HepG2 (cell line): Measurements from ENCODE around the gene TNP2. TPM values are rescaled to one million over a fixed set of nuclear protein-coding genes. Genes with fewer than 3 reads are reported as not detected.

Experiments used
- E2F2 ChIP-seq: sonication (generic); formaldehyde crosslinking; IDR thresholded peaks from 2 replicates; pipeline ENCODE4 v1.4.0; 2020; ENCODE audit warnings: missing genetic modification reagents, borderline replicate concordance
- FOXA3 ChIP-seq: IDR thresholded peaks from 2 replicates; pipeline ENCODE4 v1.6.1; 2016; ENCODE audit warnings: missing genetic modification reagents, missing compliant biosample characterization
- HMG20A ChIP-seq: IDR thresholded peaks from 2 replicates; pipeline ENCODE4 v1.6.1; 2016; ENCODE audit warnings: borderline replicate concordance
- HOMEZ ChIP-seq: IDR thresholded peaks from 2 replicates; pipeline ENCODE4 v1.6.1; 2016; ENCODE audit warnings: low read depth
- HOXA3 ChIP-seq: sonication (generic); formaldehyde crosslinking; IDR thresholded peaks from 2 replicates; pipeline ENCODE4 v1.5.0; 2020; ENCODE audit warnings: missing genetic modification reagents
- JUNB ChIP-seq: sonication (generic); formaldehyde crosslinking; IDR thresholded peaks from 2 replicates; pipeline ENCODE4 v1.8.0; 2022; ENCODE audit warnings: missing genetic modification reagents, mild to moderate bottlenecking, borderline replicate concordance
- KAT2B ChIP-seq: fragments of 150-350 bp; IDR thresholded peaks from 2 replicates; pipeline ENCODE4 v1.6.1; 2014; ENCODE audit warnings: low read depth, low read length, borderline replicate concordance
- PRDM15 ChIP-seq: sonication (generic); formaldehyde crosslinking; IDR thresholded peaks from 2 replicates; pipeline ENCODE4 v1.4.0; 2020; ENCODE audit warnings: missing genetic modification reagents
- STAT5B ChIP-seq: sonication (generic); formaldehyde crosslinking; IDR thresholded peaks from 2 replicates; pipeline ENCODE4 v1.4.0; 2020; ENCODE audit warnings: missing genetic modification reagents
- ZC3H4 ChIP-seq: sonication (generic); formaldehyde crosslinking; IDR thresholded peaks from 2 replicates; pipeline ENCODE4 v1.4.0; 2020; ENCODE audit warnings: missing genetic modification reagents, borderline replicate concordance
- ZNF318 ChIP-seq: sonication (generic); formaldehyde crosslinking; IDR thresholded peaks from 2 replicates; pipeline ENCODE4 v1.4.0; 2020; ENCODE audit warnings: mild to moderate bottlenecking, missing genetic modification reagents
- ZNF543 ChIP-seq: sonication (generic); formaldehyde crosslinking; IDR thresholded peaks from 2 replicates; pipeline ENCODE4 v1.4.0; 2020; ENCODE audit warnings: mild to moderate bottlenecking, missing genetic modification reagents
- polyA plus RNA-seq, 8 experiments: library from polyadenylated mRNA; depleted of rRNA in 3 of 8; stranded (reverse) in 7 of 8; unstranded in 1 of 8; fragments of >200 nt; fragmentation: Illumina TruSeq in 4 of 8; extraction: Trizol in 4 of 8; gene quantifications; 2 replicates each; pipeline versions ENCODE4 v1.2.1 to v1.2.3, GENCODE V29; 2011 to 2016; ENCODE audit warnings: low read depth in 4 of 8, missing spikeins in 1 of 8, mixed read lengths in 1 of 8; ENCODE audit not compliant: insufficient read depth in 1 of 8
- total RNA-seq, 5 experiments: library from RNA; depleted of rRNA; stranded (reverse); fragments of >200 nt; fragmentation: Illumina TruSeq; extraction: Trizol; gene quantifications; 2 replicates each; pipeline ENCODE4 v1.2.3, GENCODE V29; 2016; ENCODE audit warnings: low read depth in 1 of 5

TNP2 gene
- total and polyA plus RNA-seq, 2 of the 13 experiments (the other 11 are each of a cell fraction or from before 2014, with no cell fraction given) = not detected

- TF ChIP-seq E2F2 (no peak), KAT2B (no peak), ZNF318 (peak; percentile 65; the same call in 1 of the 2 replicates), HOMEZ (CRISPR knock-in tag) (no peak), ZNF543 (CRISPR knock-in tag) (no peak; the same call in 1 of the 2 replicates), PRDM15 (CRISPR knock-in tag) (peak; percentile 8; the same call in 1 of the 2 replicates), STAT5B (CRISPR knock-in tag) (0 out of 2 replicates have a peak, but pooled peaks have one; percentile 39), HOXA3 (CRISPR knock-in tag) (peak; percentile 65), FOXA3 (CRISPR knock-in tag) (no peak), JUNB (CRISPR knock-in tag) (no peak), ZC3H4 (CRISPR knock-in tag) (no peak), HMG20A (CRISPR knock-in tag) (peak; percentile 35; the same call in 1 of the 2 replicates)
Measured at GRCh38 chr16:11258553-11259492, 10.3 kb downstream of the TNP2 start (continued).
